H1 (cell line): ENCODE measurements around the gene ZNF592. TPM values are rescaled to one million over a fixed set of nuclear protein-coding genes. Genes with fewer than 3 reads are reported as not detected.

Experiments used
- CTCF ChIA-PET: fragments of 300-600 bp; sonication (Branson Sonifier 250); formaldehyde crosslinking; loops from one replicate; lab custom pipeline; 2021; ENCODE audit not compliant: partially characterized antibody; lab: Charles Lee
- POLR2A ChIA-PET: fragments of 300-600 bp; sonication (Branson Sonifier 250); formaldehyde crosslinking; loops from one replicate; lab custom pipeline; 2021; ENCODE audit warnings: inconsistent platforms; ENCODE audit not compliant: partially characterized antibody; lab: Charles Lee
- DNase-seq, 2 experiments: peaks; one replicate each; pipeline versions ENCODE4 v3.0.0 to v3.0.0-alpha.2; 2010 to 2022; ENCODE audit warnings: low spot score in 2 of 2, low read depth in 1 of 2, mixed read lengths in 1 of 2
- FAIRE-seq: peaks from 2 replicates; lab custom pipeline; 2011; peaks lifted over from hg19 to GRCh38; lab: Jason Lieb, UNC
- H2AFZ ChIP-seq: 2 replicates; pipeline ENCODE4 v1.8.1; 2012; ENCODE audit warnings: low read length, inconsistent platforms
- H2AK5ac ChIP-seq: 2 replicates; pipeline ENCODE4 v1.6.1; 2013; ENCODE audit warnings: low read depth, low read length
- H2BK120ac ChIP-seq: replicated peaks from 2 replicates; pipeline ENCODE3; 2013; ENCODE audit warnings: low read depth, low read length, inconsistent platforms
- H2BK12ac ChIP-seq: 2 replicates; pipeline ENCODE4 v1.6.1; 2013; ENCODE audit warnings: low read depth, low read length
- H2BK15ac ChIP-seq: 2 replicates; pipeline ENCODE4 v1.6.1; 2013; ENCODE audit warnings: low read length
- H2BK20ac ChIP-seq: 2 replicates; pipeline ENCODE4 v1.6.1; 2013; ENCODE audit warnings: low read length
- H2BK5ac ChIP-seq: 2 replicates; pipeline ENCODE4 v1.6.1; 2013; ENCODE audit warnings: low read depth, low read length
- H3K14ac ChIP-seq: 2 replicates; pipeline ENCODE4 v1.6.1; 2013; ENCODE audit warnings: inconsistent platforms; ENCODE audit not compliant: insufficient read length
- H3K18ac ChIP-seq: 2 replicates; pipeline ENCODE4 v1.6.1; 2013; ENCODE audit warnings: low read length; ENCODE audit errors: extremely low read depth
- H3K23ac ChIP-seq: 2 replicates; pipeline ENCODE4 v1.6.1; 2013; ENCODE audit warnings: inconsistent platforms; ENCODE audit not compliant: insufficient read length
- H3K23me2 ChIP-seq: 2 replicates; pipeline ENCODE4 v1.6.1; 2013; ENCODE audit warnings: low read depth, low read length
- H3K27ac ChIP-seq: 2 replicates; pipeline ENCODE4 v1.6.1; 2011; ENCODE audit warnings: low read depth, low read length, inconsistent platforms
- H3K27me3 ChIP-seq, 4 experiments: replicated peaks in 1 of 4; 1 replicate in 1 of 4; 2 replicates in 3 of 4; pipeline versions ENCODE4 v1.6.1 to v1.8.1; 2011 to 2013; ENCODE audit warnings: low read length in 3 of 4, mild to moderate bottlenecking in 3 of 4, inconsistent platforms in 2 of 4, mixed read lengths in 2 of 4, moderate library complexity in 1 of 4; ENCODE audit not compliant: control insufficient read depth in 3 of 4, insufficient read depth in 3 of 4; ENCODE audit errors: extremely low read depth in 1 of 4
- H3K36me3 ChIP-seq, 4 experiments: 2 replicates each; pipeline versions ENCODE4 v1.6.1 to v1.8.1; 2011 to 2013; ENCODE audit warnings: mild to moderate bottlenecking in 4 of 4, low read length in 3 of 4, moderate library complexity in 2 of 4, control low read depth in 1 of 4, inconsistent platforms in 1 of 4; ENCODE audit not compliant: insufficient read depth in 4 of 4, control insufficient read depth in 2 of 4
- H3K4ac ChIP-seq: replicated peaks from 2 replicates; pipeline ENCODE3; 2013; ENCODE audit warnings: low read length, low read depth, mixed read lengths, inconsistent platforms; ENCODE audit not compliant: insufficient read length
- H3K4me1 ChIP-seq, 4 experiments: replicated peaks in 1 of 4; 1 replicate in 1 of 4; 2 replicates in 3 of 4; pipeline versions ENCODE4 v1.6.1 to v1.8.1; 2011 to 2013; ENCODE audit warnings: low read length in 3 of 4, inconsistent platforms in 2 of 4, mixed read lengths in 1 of 4; ENCODE audit not compliant: insufficient read depth in 4 of 4, control insufficient read depth in 3 of 4
- H3K4me2 ChIP-seq, 2 experiments: 2 replicates each; pipeline versions ENCODE4 v1.6.1 to v1.8.1; 2011 to 2013; ENCODE audit warnings: low read depth in 2 of 2, low read length in 2 of 2, control low read depth in 1 of 2, inconsistent platforms in 1 of 2, mild to moderate bottlenecking in 1 of 2; ENCODE audit not compliant: insufficient read depth in 1 of 2
- H3K4me3 ChIP-seq, 4 experiments: fragments of 200-600, 300-600 bp in 1 of 4; sonication (generic), shearing (Covaris generic), sonication (Bioruptor Twin) in 1 of 4; 2 replicates each; pipeline versions ENCODE4 v1.5.1 to v1.8.1; 2011 to 2016; ENCODE audit warnings: low read length in 4 of 4, low read depth in 3 of 4, control low read depth in 2 of 4, inconsistent platforms in 2 of 4, mild to moderate bottlenecking in 2 of 4, mixed read lengths in 1 of 4, moderate library complexity in 1 of 4; ENCODE audit not compliant: insufficient read depth in 2 of 4; ENCODE audit errors: extremely low read depth in 1 of 4
- H3K56ac ChIP-seq: replicated peaks from 2 replicates; pipeline ENCODE3; 2013; ENCODE audit warnings: low read depth, mild to moderate bottlenecking, mixed read lengths, low read length, inconsistent platforms; ENCODE audit not compliant: insufficient read length
- H3K79me1 ChIP-seq: 2 replicates; pipeline ENCODE4 v1.6.1; 2013; ENCODE audit warnings: low read depth, low read length, control low read depth
- H3K79me2 ChIP-seq, 2 experiments: 2 replicates each; pipeline versions ENCODE4 v1.6.1 to v1.8.1; 2012 to 2013; ENCODE audit warnings: low read length in 2 of 2, mild to moderate bottlenecking in 2 of 2, inconsistent platforms in 1 of 2; ENCODE audit not compliant: insufficient read depth in 2 of 2, control insufficient read depth in 1 of 2
- H3K9ac ChIP-seq, 4 experiments: replicated peaks in 1 of 4; 1 replicate in 1 of 4; 2 replicates in 3 of 4; pipeline versions ENCODE4 v1.6.1 to v1.8.1; 2011 to 2013; ENCODE audit warnings: low read depth in 3 of 4, low read length in 3 of 4, control low read depth in 2 of 4, mild to moderate bottlenecking in 2 of 4, moderate library complexity in 2 of 4, inconsistent platforms in 1 of 4; ENCODE audit errors: extremely low read depth in 1 of 4
- H3K9me3 ChIP-seq, 2 experiments: 2 replicates each; pipeline versions ENCODE4 v1.6.1 to v1.8.1; 2012 to 2013; ENCODE audit warnings: mild to moderate bottlenecking in 2 of 2, moderate library complexity in 2 of 2, control low read depth in 1 of 2, inconsistent platforms in 1 of 2, low read depth in 1 of 2, low read length in 1 of 2, mixed read lengths in 1 of 2; ENCODE audit not compliant: insufficient read depth in 2 of 2
- H4K20me1 ChIP-seq, 2 experiments: replicated peaks in 1 of 2; 2 replicates each; pipeline versions ENCODE3 to v1.8.1; 2011 to 2013; ENCODE audit warnings: inconsistent platforms in 2 of 2, low read length in 2 of 2, mild to moderate bottlenecking in 1 of 2; ENCODE audit not compliant: insufficient read depth in 2 of 2, control insufficient read depth in 1 of 2
- H4K5ac ChIP-seq: 2 replicates; pipeline ENCODE4 v1.6.1; 2013; ENCODE audit warnings: low read length, low read depth, mixed read lengths, inconsistent platforms; ENCODE audit not compliant: insufficient read length
- H4K8ac ChIP-seq: 2 replicates; pipeline ENCODE4 v1.8.0; 2013; ENCODE audit warnings: mild to moderate bottlenecking, moderate library complexity, low read length, inconsistent platforms; ENCODE audit not compliant: insufficient read depth; ENCODE audit errors: extremely low read depth
- H4K91ac ChIP-seq: replicated peaks from 2 replicates; pipeline ENCODE3; 2013; ENCODE audit warnings: low read length, mixed read lengths, inconsistent platforms; ENCODE audit not compliant: insufficient read length
- CHD2 ChIP-seq: IDR thresholded peaks from 2 replicates; pipeline ENCODE4 v1.6.1; 2012; ENCODE audit warnings: low read length, improper control_type of control experiment
- CREB1 ChIP-seq: IDR thresholded peaks from 2 replicates; pipeline ENCODE4 v1.6.1; 2012; ENCODE audit warnings: inconsistent platforms
- GTF2F1 ChIP-seq: IDR thresholded peaks from 2 replicates; pipeline ENCODE4 v1.6.1; 2012; ENCODE audit warnings: low read depth, low read length, improper control_type of control experiment, borderline replicate concordance
- MAFK ChIP-seq: IDR thresholded peaks from 2 replicates; pipeline ENCODE4 v1.6.1; 2012; ENCODE audit warnings: low read depth, mild to moderate bottlenecking, improper control_type of control experiment, low read length
- PHF8 ChIP-seq: fragments of 200-600 bp; sonication (generic); conservative IDR thresholded peaks from 2 replicates; pipeline ENCODE4 v1.7.1; 2012; ENCODE audit warnings: low read depth, mild to moderate bottlenecking, inconsistent platforms, low read length, moderate library complexity
- POU5F1 ChIP-seq: IDR thresholded peaks from 2 replicates; pipeline ENCODE4 v1.6.1; 2011; ENCODE audit warnings: low read depth, mild to moderate bottlenecking, low read length, moderate library complexity
- SIRT6 ChIP-seq: IDR thresholded peaks from one replicate; pipeline ENCODE4 v1.7.1; 2012; ENCODE audit warnings: low read length, inconsistent platforms
- SP2 ChIP-seq: IDR thresholded peaks from 2 replicates; pipeline ENCODE4 v1.6.1; 2012; ENCODE audit warnings: mild to moderate bottlenecking, low read length, inconsistent platforms
- SRF ChIP-seq: IDR thresholded peaks from 2 replicates; pipeline ENCODE4 v1.6.1; 2011; ENCODE audit warnings: mild to moderate bottlenecking, low read depth, low read length, moderate library complexity
- YY1 ChIP-seq: IDR thresholded peaks from 2 replicates; pipeline ENCODE4 v1.6.1; 2011; ENCODE audit warnings: low read depth, mild to moderate bottlenecking, low read length
- WGBS, 2 experiments: shearing (Covaris generic) in 1 of 2; methylation state at CpG; one replicate each; pipeline versions ENCODE4 v1.1.6 to v1.1.7; 2013 to 2015; ENCODE audit warnings: low lambda C conversion rate in 2 of 2, mixed read lengths in 2 of 2, inconsistent platforms in 1 of 2, low coverage in 1 of 2, missing lambda C conversion rate in 1 of 2; ENCODE audit not compliant: insufficient replicate concordance in 2 of 2, insufficient coverage in 1 of 2, insufficient read length in 1 of 2; ENCODE audit errors: extremely low coverage in 1 of 2, missing lambda C conversion rate in 1 of 2; 5-methylcytosine and 5-hydroxymethylcytosine counted together
- polyA plus RNA-seq, 7 experiments: library from polyadenylated mRNA; depleted of rRNA in 3 of 7; stranded (reverse) in 5 of 7; unstranded in 2 of 7; fragments of >200 nt in 5 of 7; fragments of 200-250 nt in 2 of 7; gene quantifications; 1 replicate in 5 of 7; 2 replicates in 1 of 7; 4 replicates in 1 of 7; pipeline versions ENCODE4 v1.2.1 to v1.2.3, GENCODE V29; 2011 to 2013; ENCODE audit warnings: missing spikeins in 2 of 7, mixed read lengths in 2 of 7
- total RNA-seq: library from RNA; stranded (reverse); fragmentation: NEBNext Ultra II Directional; extraction: Animal tissue kit (Norgen Biotek cat#: 25700); gene quantifications from 2 replicates; pipeline ENCODE4 v1.2.1, GENCODE V29; 2021
- TF ChIP-seq, protein P1 (sequence below): IDR thresholded peaks from 2 replicates; pipeline ENCODE4 v1.6.1; 2012; ENCODE audit warnings: low read length, inconsistent platforms
- TF ChIP-seq, protein P2 (sequence below): IDR thresholded peaks from 2 replicates; pipeline ENCODE4 v1.6.1; 2012; ENCODE audit warnings: inconsistent platforms
- TF ChIP-seq, protein P3 (sequence below): IDR thresholded peaks from 2 replicates; pipeline ENCODE4 v1.6.1; 2012; ENCODE audit warnings: inconsistent platforms

Gene ZNF592
- total and polyA plus RNA-seq, 2 of the 8 experiments (the other 6 are each of a cell fraction or from before 2014, with no cell fraction given), result 14.2 to 33.0 TPM

DNA sequence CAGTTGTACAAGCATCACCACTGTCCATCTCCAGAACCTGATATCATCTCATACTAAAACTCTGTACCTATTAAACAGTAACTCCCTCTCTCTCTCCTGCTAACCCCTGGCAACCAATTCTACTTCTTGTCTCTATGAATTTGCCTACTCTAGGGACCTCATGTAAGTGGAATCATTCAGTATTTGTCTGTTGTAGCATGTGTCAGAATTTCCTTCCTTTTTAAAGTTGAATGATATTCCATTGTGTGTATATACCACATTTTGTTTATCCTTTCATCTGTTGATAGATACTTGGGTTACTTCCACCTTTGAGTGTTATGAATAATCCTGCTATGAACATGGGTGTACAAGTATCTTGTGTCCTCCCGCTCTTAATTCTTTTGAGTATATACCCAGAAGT lies 16.6 kb downstream of the ZNF592 start:
- H2BK20ac ChIP-seq, result no peak overlapping the region
- no peak overlapping the region for H4K5ac ChIP-seq
- no peak overlapping the region for H3K18ac ChIP-seq
- H3K27ac ChIP-seq, result no peak overlapping the region
- H2AK5ac ChIP-seq, result no peak overlapping the region
- no peak overlapping the region for H3K56ac ChIP-seq
- no peak for DNase-seq
- POLR2A ChIA-PET, result interaction anchor here (0.8 kb wide), 1 partner anchor 9 kb away, joined by 3 read pairs; no protein-coding TSS in a partner anchor
- no peak overlapping the region for H3K4me3 ChIP-seq
- H3K79me1 ChIP-seq, result peaks cover 10% of the 10 kb centered on the region
- H3K9me3 ChIP-seq, result no peaks in the 10 kb centered on the region
- H2BK15ac ChIP-seq, result no peak overlapping the region
- no peak overlapping the region for H2BK12ac ChIP-seq
- H3K4me1 ChIP-seq, result no peaks in the 10 kb centered on the region
- H3K27me3 ChIP-seq, result no peaks in the 10 kb centered on the region
- no peak overlapping the region for H3K23ac ChIP-seq
- no peak overlapping the region for H2BK5ac ChIP-seq
- H4K8ac ChIP-seq, result no peak overlapping the region
- H3K36me3 ChIP-seq, result peaks cover 0 to 6% (median 0%) of the 10 kb centered on the region in 4 experiments; a peak in 2 of 8 replicates
- H4K91ac ChIP-seq, result no peak overlapping the region
- H3K4ac ChIP-seq, result no peak overlapping the region
- H3K4me2 ChIP-seq, result no peak overlapping the region
- no peak overlapping the region for H2AFZ ChIP-seq
- WGBS, 2 experiments, result 100% methylated on average over 1 of the region's 1 CpG; no CpG with 5 or more reads in 1 of the 2 experiments
- no peak overlapping the region for H3K14ac ChIP-seq
- CTCF ChIA-PET, result interaction anchor here (1.0 kb wide), 1 partner anchor 16 kb away, joined by 3 read pairs; no protein-coding TSS in a partner anchor
- H3K9ac ChIP-seq, result no peak overlapping the region
- H2BK120ac ChIP-seq, result no peak overlapping the region
- H3K79me2 ChIP-seq, result peaks cover 4 to 55% of the 10 kb centered on the region in 2 experiments; a peak in 3 of 4 replicates
- FAIRE-seq, result no peak
- H4K20me1 ChIP-seq, result peaks cover 3 to 6% of the 10 kb centered on the region in 2 experiments
- H3K23me2 ChIP-seq, result no peaks in the 10 kb centered on the region; the same call in 1 of the 2 replicates
- TF ChIP-seq YY1 (no peak), CHD2 (no peak), SIRT6 (no peak), CREB1 (no peak), POU5F1 (no peak), MAFK (no peak), GTF2F1 (no peak), SRF (no peak), SP2 (no peak), PHF8 (no peak)
- TF ChIP-seq, protein P1, sequence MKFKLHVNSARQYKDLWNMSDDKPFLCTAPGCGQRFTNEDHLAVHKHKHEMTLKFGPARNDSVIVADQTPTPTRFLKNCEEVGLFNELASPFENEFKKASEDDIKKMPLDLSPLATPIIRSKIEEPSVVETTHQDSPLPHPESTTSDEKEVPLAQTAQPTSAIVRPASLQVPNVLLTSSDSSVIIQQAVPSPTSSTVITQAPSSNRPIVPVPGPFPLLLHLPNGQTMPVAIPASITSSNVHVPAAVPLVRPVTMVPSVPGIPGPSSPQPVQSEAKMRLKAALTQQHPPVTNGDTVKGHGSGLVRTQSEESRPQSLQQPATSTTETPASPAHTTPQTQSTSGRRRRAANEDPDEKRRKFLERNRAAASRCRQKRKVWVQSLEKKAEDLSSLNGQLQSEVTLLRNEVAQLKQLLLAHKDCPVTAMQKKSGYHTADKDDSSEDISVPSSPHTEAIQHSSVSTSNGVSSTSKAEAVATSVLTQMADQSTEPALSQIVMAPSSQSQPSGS, result no peak
- TF ChIP-seq, protein P2, sequence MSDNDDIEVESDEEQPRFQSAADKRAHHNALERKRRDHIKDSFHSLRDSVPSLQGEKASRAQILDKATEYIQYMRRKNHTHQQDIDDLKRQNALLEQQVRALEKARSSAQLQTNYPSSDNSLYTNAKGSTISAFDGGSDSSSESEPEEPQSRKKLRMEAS, result no peak
- TF ChIP-seq, protein P3, sequence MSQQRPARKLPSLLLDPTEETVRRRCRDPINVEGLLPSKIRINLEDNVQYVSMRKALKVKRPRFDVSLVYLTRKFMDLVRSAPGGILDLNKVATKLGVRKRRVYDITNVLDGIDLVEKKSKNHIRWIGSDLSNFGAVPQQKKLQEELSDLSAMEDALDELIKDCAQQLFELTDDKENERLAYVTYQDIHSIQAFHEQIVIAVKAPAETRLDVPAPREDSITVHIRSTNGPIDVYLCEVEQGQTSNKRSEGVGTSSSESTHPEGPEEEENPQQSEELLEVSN, result no peak
